Breast epithelium (tissue), 4 donors: ENCODE data around the gene NINL. TPM values are rescaled to one million over a fixed set of nuclear protein-coding genes. Genes with fewer than 3 reads are reported as not detected.

Experiments
- DNase-seq, 2 donors: peaks; one replicate each; pipeline ENCODE4 v3.0.0-alpha.2; 2019; ENCODE audit warnings: low spot score in 2 of 2
- H3K27ac ChIP-seq, 2 donors: fragments of 200-600 bp; sonication (generic) in 1 of 2; one replicate each; pipeline ENCODE4 v1.5.1; 2016 to 2019; ENCODE audit warnings: mild to moderate bottlenecking in 1 of 2
- H3K27me3 ChIP-seq, 2 donors: fragments of 200-600 bp; sonication (generic) in 1 of 2; one replicate each; pipeline versions ENCODE4 v1.5.1 to v1.6.0; 2017 to 2019; ENCODE audit warnings: control low read depth in 1 of 2, mild to moderate bottlenecking in 1 of 2
- H3K36me3 ChIP-seq: fragments of 200-600 bp; one replicate; pipeline ENCODE4 v1.5.1; 2019
- H3K4me1 ChIP-seq, 2 donors: fragments of 200-600 bp; sonication (generic); one replicate each; pipeline ENCODE4 v1.5.1; 2016 to 2019; ENCODE audit warnings: control low read depth in 1 of 2
- H3K4me3 ChIP-seq, 3 donors: fragments of 200-600 bp; sonication (generic); 1 replicate in 2 of 3; 2 replicates in 1 of 3; pipeline ENCODE4 v1.5.1; 2016 to 2019; ENCODE audit warnings: mild to moderate bottlenecking in 3 of 3, moderate library complexity in 2 of 3
- H3K9me3 ChIP-seq, 2 donors: fragments of 200-600 bp; sonication (generic) in 1 of 2; one replicate each; pipeline ENCODE4 v1.5.1; 2016 to 2019; ENCODE audit warnings: control low read depth in 1 of 2
- POLR2A ChIP-seq: fragments of 450-650 bp; IDR thresholded peaks from one replicate; pipeline ENCODE4 v1.6.1; 2016; ENCODE audit warnings: antibody characterized with exemption, mild to moderate bottlenecking, moderate library complexity
- POLR2AphosphoS5 ChIP-seq, 3 donors: sonication (generic); formaldehyde crosslinking; IDR thresholded peaks; one replicate each; pipeline ENCODE4 v1.6.1; 2017; ENCODE audit warnings: antibody characterized with exemption in 3 of 3
- intact Hi-C: fragments of 100-400 bp; cut with DNase I; formaldehyde crosslinking; loops from one replicate; pipeline ENCODE4 v1.15.1; 2023; ENCODE audit warnings: low total_unique reads
- total RNA-seq, 3 donors: library from RNA; depleted of rRNA; stranded (reverse); fragments of >200 nt; gene quantifications; one replicate each; pipeline ENCODE4 v1.1.0, GENCODE V29; 2016
- TF ChIP-seq, protein P1 (sequence below), 3 donors: fragments of 450-650 bp; IDR thresholded peaks; one replicate each; pipeline ENCODE4 v1.5.1; 2016 to 2017; ENCODE audit warnings: antibody characterized with exemption in 3 of 3, mild to moderate bottlenecking in 3 of 3, moderate library complexity in 3 of 3

NINL gene
- total RNA-seq, 3 donors from 2014 or later = 6.9 to 15.5 (median 12.8) TPM

DNA sequence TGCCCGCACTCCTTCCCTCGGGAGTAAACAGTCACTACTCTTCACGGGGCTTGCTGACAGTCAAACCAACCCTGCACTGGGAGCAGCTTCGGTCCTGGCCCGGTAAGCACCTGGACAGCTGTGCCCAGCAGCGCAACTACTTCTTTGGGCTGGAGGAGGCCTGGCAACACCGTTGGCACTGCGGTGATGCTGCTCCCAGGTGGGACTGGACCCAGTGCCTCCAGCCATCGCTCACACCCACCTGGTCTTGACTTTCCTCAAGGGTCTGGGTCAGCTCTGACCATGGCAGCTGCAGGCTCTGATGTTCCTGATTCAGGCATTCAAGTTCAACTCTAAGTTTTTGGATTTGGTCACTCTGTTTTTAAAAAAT, 124.1 kb downstream of the NINL start:
- intact Hi-C loops = no loop called here
- no peak for DNase-seq
- Histone ChIP-seq H3K9me3 (no peaks in the 10 kb centered on the region), H3K36me3 (no peaks in the 10 kb centered on the region), H3K4me3 (no peak overlapping the region), H3K27ac (no peak overlapping the region), H3K4me1 (no peaks in the 10 kb centered on the region), H3K27me3 (no peaks in the 10 kb centered on the region)
- no peak for TF ChIP-seq POLR2A
- TF ChIP-seq POLR2AphosphoS5 (IDR thresholded peaks at IDR 0.05) = no peak
- TF ChIP-seq, protein P1, sequence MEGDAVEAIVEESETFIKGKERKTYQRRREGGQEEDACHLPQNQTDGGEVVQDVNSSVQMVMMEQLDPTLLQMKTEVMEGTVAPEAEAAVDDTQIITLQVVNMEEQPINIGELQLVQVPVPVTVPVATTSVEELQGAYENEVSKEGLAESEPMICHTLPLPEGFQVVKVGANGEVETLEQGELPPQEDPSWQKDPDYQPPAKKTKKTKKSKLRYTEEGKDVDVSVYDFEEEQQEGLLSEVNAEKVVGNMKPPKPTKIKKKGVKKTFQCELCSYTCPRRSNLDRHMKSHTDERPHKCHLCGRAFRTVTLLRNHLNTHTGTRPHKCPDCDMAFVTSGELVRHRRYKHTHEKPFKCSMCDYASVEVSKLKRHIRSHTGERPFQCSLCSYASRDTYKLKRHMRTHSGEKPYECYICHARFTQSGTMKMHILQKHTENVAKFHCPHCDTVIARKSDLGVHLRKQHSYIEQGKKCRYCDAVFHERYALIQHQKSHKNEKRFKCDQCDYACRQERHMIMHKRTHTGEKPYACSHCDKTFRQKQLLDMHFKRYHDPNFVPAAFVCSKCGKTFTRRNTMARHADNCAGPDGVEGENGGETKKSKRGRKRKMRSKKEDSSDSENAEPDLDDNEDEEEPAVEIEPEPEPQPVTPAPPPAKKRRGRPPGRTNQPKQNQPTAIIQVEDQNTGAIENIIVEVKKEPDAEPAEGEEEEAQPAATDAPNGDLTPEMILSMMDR (IDR thresholded peaks at IDR 0.05) = no peak

DNA sequence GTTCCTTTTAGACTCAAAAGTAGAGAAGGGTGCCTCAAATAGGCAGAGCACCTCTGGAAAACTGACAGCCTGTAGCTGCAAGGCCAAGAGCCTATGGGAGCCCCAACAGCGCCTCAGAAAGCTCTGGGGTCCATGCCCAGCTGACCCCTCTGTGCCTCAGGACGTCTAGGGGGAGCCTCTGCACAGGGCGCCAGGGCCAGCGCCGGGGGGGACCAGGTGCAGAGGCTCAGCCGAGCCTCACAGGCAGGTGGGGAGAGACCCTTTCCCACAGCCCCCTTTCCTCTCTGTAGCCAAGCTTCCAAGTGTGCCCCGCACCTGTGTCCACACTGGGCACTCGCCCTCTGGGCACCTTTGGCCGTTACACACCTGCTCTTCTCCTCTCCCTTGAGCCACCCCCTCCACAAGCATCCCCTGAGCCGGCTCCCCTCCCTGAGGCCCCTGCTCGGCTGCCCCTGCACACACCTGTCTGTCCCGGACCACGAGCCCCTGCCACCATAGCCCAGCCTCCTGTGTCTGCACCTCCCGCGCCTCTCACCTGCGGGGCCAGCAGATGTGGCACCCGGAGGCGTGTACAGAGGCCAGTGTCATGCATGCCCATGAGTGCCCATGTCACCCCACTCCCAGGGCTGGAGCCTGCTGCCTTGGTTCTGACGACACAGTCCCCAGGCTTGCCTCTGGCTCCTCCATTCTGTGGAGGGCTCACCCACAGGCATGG, 124.6 kb downstream of the NINL start:
- Histone ChIP-seq H3K27ac (no peak overlapping the region), H3K36me3 (no peaks in the 10 kb centered on the region), H3K9me3 (no peaks in the 10 kb centered on the region), H3K4me1 (no peaks in the 10 kb centered on the region), H3K4me3 (no peak overlapping the region), H3K27me3 (no peaks in the 10 kb centered on the region)
- no peak for TF ChIP-seq POLR2AphosphoS5 (IDR thresholded peaks at IDR 0.05)
- TF ChIP-seq, protein P1 (IDR thresholded peaks at IDR 0.05) = no peak
- TF ChIP-seq POLR2A = no peak
- DNase-seq = no peak
- intact Hi-C loops = no loop called here

DNA sequence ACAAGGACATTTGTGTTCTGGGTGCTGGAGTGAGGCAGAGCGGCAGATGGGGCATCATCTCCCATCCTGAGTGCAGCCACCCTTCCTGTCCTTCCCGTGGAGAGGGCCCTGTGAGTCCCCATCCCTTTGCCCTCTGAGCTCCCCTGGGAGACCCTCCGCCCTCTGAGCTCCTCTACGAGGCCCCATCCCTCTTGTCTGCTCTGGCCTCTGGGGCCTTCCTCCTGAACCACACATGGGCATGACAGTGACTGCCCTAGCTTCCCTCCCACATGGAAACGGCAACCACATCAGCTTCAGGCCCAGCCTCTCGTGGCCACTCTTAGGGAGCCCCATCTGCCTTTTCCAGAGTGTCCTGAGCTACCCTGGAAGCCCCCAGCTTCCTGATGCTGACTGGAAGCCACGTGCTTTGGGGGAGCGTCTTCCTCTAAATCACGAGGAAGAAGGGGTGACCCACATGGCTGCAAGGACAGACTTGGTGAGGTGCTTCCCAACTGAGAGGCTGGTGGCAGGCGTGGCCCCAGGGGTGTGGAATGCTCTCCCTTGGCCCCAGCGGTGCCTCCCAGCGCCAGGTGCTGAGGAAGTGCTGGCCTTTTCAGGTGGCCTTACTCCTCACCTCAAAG, 125.3 kb downstream of the NINL start:
- no peak overlapping the region for H3K4me3 ChIP-seq
- no peaks in the 10 kb centered on the region for H3K4me1 ChIP-seq
- no peak overlapping the region for H3K27ac ChIP-seq
- H3K36me3 ChIP-seq = no peaks in the 10 kb centered on the region
- DNase-seq = no peak
- no peaks in the 10 kb centered on the region for H3K27me3 ChIP-seq
- TF ChIP-seq, protein P1 (IDR thresholded peaks at IDR 0.05) = no peak
- no peak for TF ChIP-seq POLR2A
- TF ChIP-seq POLR2AphosphoS5 (IDR thresholded peaks at IDR 0.05) = no peak
- no peaks in the 10 kb centered on the region for H3K9me3 ChIP-seq
- intact Hi-C loops = no loop called here

DNA sequence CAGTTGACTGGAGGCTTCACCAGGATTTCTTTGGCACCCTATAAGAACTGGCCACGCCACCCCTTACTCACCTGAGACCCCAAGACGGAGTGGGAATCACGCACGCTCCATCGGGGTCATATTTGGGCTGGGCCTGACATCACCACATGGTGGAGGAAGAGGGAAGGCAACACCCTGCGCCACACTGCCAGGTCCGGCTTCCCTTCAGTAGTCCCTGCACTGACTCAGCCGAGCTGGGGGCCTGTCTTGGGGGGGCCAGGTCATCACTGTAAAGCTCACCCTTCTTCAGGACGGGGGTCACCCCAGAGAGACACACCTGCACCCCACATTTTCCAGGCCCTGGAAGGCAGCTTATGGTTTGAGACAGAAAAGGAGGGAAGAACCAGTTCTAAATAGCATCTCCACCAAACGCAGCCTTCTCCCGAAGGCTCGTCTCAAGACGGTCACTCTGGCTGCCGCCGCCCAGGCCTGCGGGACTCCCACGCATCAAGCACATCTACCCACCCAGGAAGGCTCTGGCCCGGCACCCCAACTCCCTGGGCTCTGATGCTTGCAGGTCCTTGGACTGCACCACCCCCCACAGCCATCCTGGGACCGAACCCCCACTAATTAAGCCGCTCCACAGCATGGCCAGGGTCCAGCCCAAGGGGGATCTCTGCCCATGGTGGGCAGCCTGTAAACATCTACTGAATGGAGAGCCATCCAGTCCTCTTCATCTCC, 126.1 kb downstream of the NINL start:
- TF ChIP-seq POLR2AphosphoS5 (IDR thresholded peaks at IDR 0.05) = no peak
- TF ChIP-seq, protein P1 (IDR thresholded peaks at IDR 0.05) = no peak
- no peak for TF ChIP-seq POLR2A
- intact Hi-C loops = no loop called here
- no peak for DNase-seq

More for the DNA sequence above, 126.1 kb downstream of the NINL start:
- Histone ChIP-seq H3K27ac (no peak overlapping the region), H3K9me3 (no peaks in the 10 kb centered on the region), H3K4me1 (no peaks in the 10 kb centered on the region), H3K36me3 (no peaks in the 10 kb centered on the region), H3K27me3 (no peaks in the 10 kb centered on the region), H3K4me3 (no peak overlapping the region)
